NCI-H1105 (cell line): ENCODE data around the gene GFAP.

ENCODE experiments used
- DNase-seq: peaks from one replicate; lab custom pipeline; 2025; lab: John Stamatoyannopoulos, UW

The GFAP gene

DNA sequence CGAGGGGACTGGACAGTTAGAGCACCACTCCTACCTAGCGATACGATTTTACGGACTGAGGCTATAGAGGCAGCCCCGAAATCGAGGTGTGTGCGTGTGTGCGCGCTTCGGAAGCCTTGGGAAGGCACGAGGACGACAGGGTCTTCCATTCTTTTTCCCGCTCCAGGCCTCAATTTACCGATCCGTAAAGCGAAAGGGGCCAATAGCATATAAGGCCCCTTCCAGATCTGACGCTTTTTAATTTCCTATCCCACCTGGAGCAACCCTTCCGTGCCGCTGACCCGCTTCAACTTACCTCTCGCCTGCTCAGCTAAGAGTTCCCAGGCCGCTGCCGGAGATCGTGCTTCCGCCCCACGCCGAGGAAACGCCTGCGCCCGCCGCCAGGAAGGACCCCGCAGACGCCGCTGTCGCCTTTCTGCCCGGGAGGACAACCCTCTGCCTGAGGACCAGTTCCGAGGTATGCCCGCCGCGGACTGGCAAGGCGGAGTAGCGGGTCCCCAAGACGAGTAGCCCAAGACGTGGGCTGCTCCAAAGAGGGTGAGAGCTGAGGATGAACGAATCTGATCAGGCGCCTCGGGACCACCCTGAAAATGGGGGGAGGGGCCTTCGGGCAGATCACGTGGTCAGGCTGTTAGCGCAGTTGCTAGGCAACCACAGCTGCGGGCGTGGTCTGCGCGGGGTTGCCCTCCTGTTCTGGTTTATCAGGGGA is 16.1 kb downstream of the GFAP start, which contains the start of gene EFTUD2:
EFTUD2 (minus strand) TSS at position 372 of the 709 bp plus-strand sequence. CDS start 4,924 bp downstream, outside the sequence.
- DNase-seq: peak; percentile 85

GRCh38 chr17:44898768-44899073 is 16.6 kb downstream of the GFAP start:
- DNase-seq: peak; percentile 19

DNA sequence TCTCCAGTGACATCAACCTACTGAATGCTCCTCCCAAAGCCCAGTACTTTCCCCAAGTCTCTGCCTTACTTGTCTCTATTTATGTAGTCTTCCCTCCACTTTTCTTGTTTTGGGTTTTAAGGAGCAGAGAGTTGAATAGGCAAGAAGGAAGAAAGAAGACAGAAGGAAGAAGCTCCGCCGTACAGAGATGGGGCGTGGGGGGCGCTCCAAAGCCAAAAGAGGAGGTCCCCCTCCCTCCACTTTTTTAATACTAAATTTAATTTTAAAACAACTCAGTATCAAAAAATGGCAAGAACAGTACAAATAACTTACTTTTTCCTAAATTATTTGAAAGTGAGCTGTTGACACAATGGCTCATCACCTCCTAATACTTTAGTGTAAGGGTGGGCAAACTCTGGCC is 20.7 kb downstream of the GFAP start:
- DNase-seq: no peak

GRCh38 chr17:44892250-44892649 is 23.1 kb downstream of the GFAP start:
- DNase-seq: no peak

DNA sequence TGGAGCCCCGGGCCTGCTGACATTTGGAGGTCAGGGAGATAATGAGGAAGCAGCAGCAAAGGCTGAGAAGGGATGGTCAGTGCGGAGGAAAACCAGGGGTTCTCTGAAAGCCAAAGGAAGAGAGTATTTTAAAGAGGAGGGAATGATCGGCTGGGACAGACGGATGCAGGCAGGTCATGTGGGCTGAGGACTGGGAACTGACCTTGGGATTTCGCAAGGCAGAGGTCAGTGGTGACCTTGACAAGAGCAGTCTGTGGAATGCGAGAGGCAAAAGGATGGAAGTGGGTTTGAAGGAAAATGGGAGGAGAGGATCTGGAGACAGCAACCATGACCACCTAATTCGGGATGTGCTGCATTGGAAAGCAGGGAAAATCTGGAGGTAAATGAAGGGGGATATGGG is 26.3 kb downstream of the GFAP start:
- no peak for DNase-seq

GRCh38 chr17:44887971-44888954 is 27.0 kb downstream of the GFAP start:
- no peak for DNase-seq

DNA sequence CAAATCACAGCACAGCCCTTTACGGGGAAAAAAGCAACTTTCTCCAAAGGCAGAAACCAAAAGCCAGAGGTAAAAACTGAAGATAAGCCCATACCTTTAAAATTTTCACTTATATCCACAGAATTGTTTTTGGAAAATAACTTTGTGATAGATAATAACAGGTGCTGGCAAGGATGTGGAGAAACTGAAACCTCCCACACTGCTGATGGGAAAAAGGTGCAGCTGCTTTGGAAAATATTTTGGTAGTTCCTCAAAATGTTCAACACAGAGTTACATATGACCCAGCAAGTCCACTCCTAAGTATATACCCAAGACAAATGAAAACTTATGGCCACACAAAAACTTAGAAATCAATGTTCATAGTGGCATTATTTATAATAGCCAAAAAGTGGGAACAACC is 28.3 kb downstream of the GFAP start:
- DNase-seq: no peak

- DNase-seq: no peak
Observed at GRCh38 chr17:44884941-44885340, 30.4 kb downstream of the GFAP start.

DNA sequence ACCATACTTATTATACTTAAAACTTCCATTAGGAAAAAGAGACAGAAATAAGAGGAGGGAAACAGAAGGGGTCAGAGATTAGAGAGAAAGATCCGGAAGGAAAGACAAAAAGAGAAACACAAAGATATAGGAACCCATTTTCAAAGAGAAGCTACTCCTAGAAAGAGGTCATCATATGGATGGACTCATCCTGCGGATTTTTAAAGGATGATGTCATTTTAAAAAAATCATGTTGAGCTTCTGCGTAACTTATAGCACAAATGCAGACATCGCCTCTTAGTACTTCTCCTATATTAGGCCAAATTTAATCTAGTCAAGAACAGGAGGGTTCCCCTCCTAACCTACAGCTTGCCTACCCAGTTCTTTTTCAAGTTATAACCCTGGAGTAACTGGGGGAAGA is 34.2 kb downstream of the GFAP start:
- DNase-seq: no peak

GRCh38 chr17:44880062-44880461 is 35.2 kb downstream of the GFAP start:
- no peak for DNase-seq

GRCh38 chr17:44879376-44879775 is 35.9 kb downstream of the GFAP start:
- no peak for DNase-seq

- DNase-seq: no peak
Observed at GRCh38 chr17:44878627-44879221, 36.6 kb downstream of the GFAP start.

DNA sequence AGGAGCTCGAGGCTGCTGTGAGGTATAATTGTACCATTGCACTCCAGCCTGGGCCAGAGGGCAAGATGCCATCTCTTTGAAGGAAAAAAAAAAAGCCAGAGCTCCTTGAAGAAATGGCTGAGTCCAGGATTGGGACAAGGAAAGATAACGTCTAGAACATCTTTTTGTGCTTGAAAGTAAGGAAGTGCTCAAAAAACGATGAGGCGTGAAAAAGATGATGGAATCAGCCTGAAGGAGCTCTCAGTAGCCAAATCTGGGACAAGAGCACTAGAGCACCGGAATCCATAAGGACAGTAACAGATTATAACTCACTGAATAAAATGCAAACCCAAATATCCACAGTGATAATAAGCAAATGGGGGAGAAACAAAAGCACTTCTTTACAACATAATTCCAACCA is 38.2 kb downstream of the GFAP start:
- DNase-seq: no peak

DNA sequence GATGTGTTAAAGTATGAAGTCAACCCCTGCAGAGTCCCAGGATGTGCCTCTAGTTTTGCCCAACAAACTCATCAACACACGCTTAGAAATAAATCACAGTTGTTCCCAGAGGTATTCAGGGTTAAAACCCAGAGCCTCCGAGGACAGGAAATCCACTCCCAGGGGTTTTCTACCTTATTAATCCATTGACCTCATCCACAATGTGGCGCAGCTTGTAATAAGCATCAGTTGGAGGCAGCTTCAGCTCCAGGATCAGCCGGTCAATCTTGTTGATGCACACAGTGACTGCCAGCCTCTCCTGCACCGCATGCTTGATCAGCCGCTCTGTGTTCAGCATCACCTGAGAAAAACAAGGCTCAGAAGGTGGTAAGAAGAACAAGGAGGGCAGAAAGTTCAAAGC is 39.5 kb downstream of the GFAP start:
- no peak for DNase-seq

DNA sequence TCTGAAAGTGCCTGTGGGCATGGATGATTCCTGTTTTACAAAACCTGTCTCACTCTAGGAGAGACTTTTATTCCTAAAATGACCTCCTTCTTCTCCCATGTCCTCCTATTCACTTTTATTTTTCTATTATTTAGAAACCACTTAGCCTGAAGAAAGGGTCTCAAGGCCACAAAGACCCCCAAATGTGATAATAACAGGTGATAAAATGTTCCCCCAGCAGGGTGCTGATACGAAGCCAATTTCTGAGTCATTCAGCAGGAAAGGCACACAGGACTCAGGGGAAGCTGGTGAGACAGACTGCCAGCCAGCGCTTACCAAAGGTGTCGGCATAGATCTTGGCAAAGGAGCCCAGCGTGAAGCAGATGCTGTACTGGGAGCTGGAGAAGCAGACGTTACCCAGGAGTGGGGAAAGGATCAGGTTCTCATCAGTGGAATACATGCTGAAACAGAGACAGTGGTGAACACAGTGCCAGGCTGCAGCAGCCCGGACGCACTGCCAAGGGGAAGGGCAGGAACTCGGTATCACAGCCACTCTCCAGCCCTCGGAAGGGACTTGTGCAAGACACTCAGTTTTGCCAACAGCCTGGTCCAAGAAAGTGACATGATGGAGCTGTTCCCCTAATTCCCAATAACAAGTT is 43.0 kb downstream of the GFAP start:
- DNase-seq: no peak

DNA sequence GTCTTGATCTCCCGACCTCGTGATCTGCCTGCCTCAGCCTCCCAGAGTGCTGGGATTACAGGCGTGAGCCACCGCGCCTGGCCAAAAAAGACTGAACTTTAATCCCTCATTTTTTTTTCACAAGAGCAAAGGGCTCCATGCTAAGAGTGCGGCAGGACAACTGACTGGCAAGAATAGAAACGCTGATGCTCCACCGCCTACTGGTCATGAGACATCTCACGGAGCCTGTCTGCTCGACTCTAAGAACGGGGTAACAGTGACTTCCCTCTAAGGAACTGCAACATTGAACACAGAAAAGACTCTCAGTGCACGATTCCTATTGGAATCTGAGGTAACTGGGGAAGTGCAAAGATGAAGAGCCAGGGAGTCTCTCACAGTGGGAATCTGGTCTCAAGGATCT is 43.7 kb downstream of the GFAP start:
- no peak for DNase-seq

DNA sequence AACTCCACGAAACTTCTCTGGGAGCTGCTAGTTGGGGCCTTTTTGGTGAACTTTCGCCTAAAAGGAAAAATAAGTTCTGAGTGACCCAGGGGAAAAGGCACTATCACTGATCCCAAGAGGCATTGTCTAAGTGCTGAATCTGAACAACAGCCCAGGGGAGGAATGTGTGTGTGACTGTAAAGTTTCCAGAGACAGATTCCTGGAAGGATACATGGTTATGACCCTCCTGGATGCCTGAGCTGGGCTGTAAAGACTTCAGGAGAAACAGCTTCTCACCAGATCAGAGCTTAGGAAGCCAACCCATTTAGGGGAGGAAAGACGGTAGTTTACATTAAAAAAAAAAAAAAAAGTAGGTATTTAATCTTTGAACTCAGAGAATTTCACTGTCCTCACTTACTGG is 47.5 kb downstream of the GFAP start:
- DNase-seq: no peak

DNA sequence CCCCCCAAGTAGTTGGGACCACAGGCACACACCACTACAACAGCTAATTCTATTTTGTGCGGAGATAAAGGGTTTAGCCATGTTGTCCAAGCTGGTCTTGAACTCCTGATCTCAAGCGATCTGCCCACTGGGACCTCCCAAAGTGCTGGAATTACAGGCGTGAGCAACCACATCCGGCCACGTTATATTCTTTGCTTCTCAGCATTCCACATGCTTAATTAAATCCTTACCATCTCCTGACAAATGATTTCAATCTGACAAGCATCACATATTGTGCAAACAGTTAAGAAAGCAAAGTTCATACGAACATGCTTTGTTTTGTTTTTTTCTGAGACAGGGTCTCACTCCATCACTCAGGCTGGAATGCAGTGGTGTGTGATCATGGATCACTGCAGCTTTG is 49.4 kb downstream of the GFAP start:
- DNase-seq: no peak

- DNase-seq: peak; percentile 73
Observed at GRCh38 chr17:44865231-44865660, 50.1 kb downstream of the GFAP start.

- no peak for DNase-seq
Observed at GRCh38 chr17:44864831-44865230, 50.5 kb downstream of the GFAP start.

DNA sequence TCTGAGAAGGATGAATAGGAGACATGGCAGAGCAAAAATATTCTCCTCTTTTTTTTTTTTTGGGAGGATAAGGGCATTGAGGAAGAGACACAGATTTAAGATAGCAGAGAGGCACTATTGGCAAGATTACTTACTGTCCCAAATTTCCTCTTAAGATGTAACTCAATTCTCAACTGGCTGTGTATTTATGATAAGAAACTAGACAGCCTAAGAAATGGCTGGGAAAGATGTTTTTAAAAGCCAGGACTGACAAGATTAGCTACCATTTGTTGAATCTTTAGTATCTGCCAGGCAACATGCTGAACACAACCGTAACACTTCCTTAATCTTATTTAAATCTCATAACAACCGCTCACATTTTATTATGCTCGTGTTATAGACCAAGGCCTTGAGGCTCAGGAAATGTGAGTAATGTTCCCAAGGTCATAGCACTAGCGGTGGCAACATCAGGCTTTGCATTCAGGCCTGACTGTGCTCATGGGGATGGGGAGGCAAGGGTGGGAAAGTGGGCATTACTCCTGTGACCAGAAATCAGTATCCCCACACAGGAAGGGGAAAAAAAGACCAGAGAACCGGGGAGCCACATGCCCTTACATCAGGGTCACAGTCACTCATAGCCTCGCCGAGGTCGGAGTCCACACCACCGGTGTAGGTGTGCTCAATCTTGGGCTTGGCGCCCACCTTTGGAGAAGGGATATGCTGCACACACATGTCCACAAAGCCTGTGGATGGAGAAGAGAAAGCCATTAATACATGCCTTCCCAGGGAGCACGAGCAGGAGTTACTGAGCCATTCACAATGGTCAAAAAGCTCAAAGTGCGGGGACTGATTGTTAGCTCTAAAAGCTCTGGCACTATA is 52.0 kb downstream of the GFAP start:
- no peak for DNase-seq
